WTC11 (cell line): Measurements from ENCODE around the gene TTC28. TPM values are rescaled to one million over a fixed set of nuclear protein-coding genes. Genes with fewer than 3 reads are reported as not detected.

Source experiments
- ATAC-seq: fragments of 200-7000 bp; cut with Tn5 transposase; 2 replicates; pipeline ENCODE4 v1.10.0; 2021; ENCODE audit warnings: mild to moderate bottlenecking, moderate library complexity
- CTCF ChIA-PET: fragments of 300-600 bp; sonication (Branson Sonifier 250); formaldehyde crosslinking; loops from one replicate; lab custom pipeline; 2021; ENCODE audit warnings: antibody characterized with exemption; lab: Charles Lee
- POLR2A ChIA-PET: fragments of 350-600 bp; sonication (Branson Sonifier 250); formaldehyde crosslinking; loops from one replicate; lab custom pipeline; 2021; ENCODE audit warnings: antibody characterized with exemption; lab: Charles Lee
- DNase-seq: peaks from one replicate; pipeline ENCODE4 v3.0.0; 2021; ENCODE audit warnings: low spot score
- H3K27ac Mint-ChIP-seq: 2 replicates; pipeline ENCODE4 v1.8.0; 2021; ENCODE audit warnings: mixed read lengths
- H3K27me3 Mint-ChIP-seq: 2 replicates; pipeline ENCODE4 v1.8.0; 2021; ENCODE audit warnings: low read depth, mild to moderate bottlenecking, moderate library complexity, mixed read lengths
- H3K36me3 Mint-ChIP-seq: 2 replicates; pipeline ENCODE4 v1.8.0; 2021; ENCODE audit warnings: mixed read lengths
- H3K4me1 Mint-ChIP-seq: 2 replicates; pipeline ENCODE4 v1.8.0; 2022; ENCODE audit warnings: mixed read lengths
- H3K4me3 Mint-ChIP-seq: 2 replicates; pipeline ENCODE4 v1.8.0; 2021; ENCODE audit warnings: mild to moderate bottlenecking, moderate library complexity, mixed read lengths
- H3K9me3 Mint-ChIP-seq: 2 replicates; pipeline ENCODE4 v1.8.0; 2021; ENCODE audit warnings: mixed read lengths
- ATF3 ChIP-seq: sonication (generic); formaldehyde crosslinking; conservative IDR thresholded peaks from 2 replicates; pipeline ENCODE4 v1.8.1; 2022; ENCODE audit warnings: mild to moderate bottlenecking, missing genetic modification reagents
- CBFB ChIP-seq: sonication (generic); formaldehyde crosslinking; IDR thresholded peaks from 2 replicates; pipeline ENCODE4 v1.8.1; 2022; ENCODE audit warnings: mild to moderate bottlenecking, low read depth, missing genetic modification reagents
- CDX4 ChIP-seq: fragments of 250-450 bp; sonication (Bioruptor Pico); IDR thresholded peaks from 2 replicates; pipeline ENCODE4 v1.9.0; 2021; ENCODE audit warnings: moderate library complexity, mild to moderate bottlenecking, inconsistent platforms, borderline replicate concordance
- CTCF ChIP-seq: fragments of 200-600 bp; IDR thresholded peaks from 2 replicates; pipeline ENCODE4 v1.8.0; 2022; ENCODE audit warnings: antibody characterized with exemption
- ERG ChIP-seq: fragments of 250-450 bp; sonication (Bioruptor Pico); IDR thresholded peaks from 2 replicates; pipeline ENCODE4 v1.8.0; 2021; ENCODE audit warnings: mild to moderate bottlenecking
- KAT7 ChIP-seq: sonication (generic); formaldehyde crosslinking; IDR thresholded peaks from 2 replicates; pipeline ENCODE4 v1.8.1; 2023; ENCODE audit warnings: missing genetic modification reagents, mild to moderate bottlenecking, borderline replicate concordance
- MLX ChIP-seq: sonication (generic); formaldehyde crosslinking; IDR thresholded peaks from 2 replicates; pipeline ENCODE4 v1.8.1; 2023; ENCODE audit warnings: mild to moderate bottlenecking, missing genetic modification reagents, moderate library complexity
- NFE2L1 ChIP-seq: sonication (generic); formaldehyde crosslinking; IDR thresholded peaks from 2 replicates; pipeline ENCODE4 v1.8.1; 2023; ENCODE audit warnings: missing genetic modification reagents
- NR2C2 ChIP-seq: sonication (generic); formaldehyde crosslinking; IDR thresholded peaks from 2 replicates; pipeline ENCODE4 v1.8.0; 2022; ENCODE audit warnings: mild to moderate bottlenecking, missing genetic modification reagents
- RELA ChIP-seq: sonication (generic); formaldehyde crosslinking; IDR thresholded peaks from 2 replicates; pipeline ENCODE4 v1.8.1; 2022; ENCODE audit warnings: missing genetic modification reagents, mild to moderate bottlenecking, borderline replicate concordance
- SMAD4 ChIP-seq: sonication (generic); formaldehyde crosslinking; IDR thresholded peaks from 2 replicates; pipeline ENCODE4 v1.8.0; 2022; ENCODE audit warnings: mild to moderate bottlenecking, missing genetic modification reagents
- SP1 ChIP-seq: sonication (generic); formaldehyde crosslinking; conservative IDR thresholded peaks from 2 replicates; pipeline ENCODE4 v1.8.1; 2022; ENCODE audit warnings: missing genetic modification reagents
- TEAD1 ChIP-seq: sonication (generic); formaldehyde crosslinking; IDR thresholded peaks from 2 replicates; pipeline ENCODE4 v1.8.0; 2022; ENCODE audit warnings: mild to moderate bottlenecking, missing genetic modification reagents
- USF2 ChIP-seq: sonication (generic); formaldehyde crosslinking; IDR thresholded peaks from 2 replicates; pipeline ENCODE4 v1.8.1; 2023; ENCODE audit warnings: mild to moderate bottlenecking, missing genetic modification reagents, moderate library complexity
- ZBTB21 ChIP-seq: sonication (generic); formaldehyde crosslinking; IDR thresholded peaks from 2 replicates; pipeline ENCODE4 v1.8.1; 2023; ENCODE audit warnings: mild to moderate bottlenecking, missing genetic modification reagents, borderline replicate concordance
- ZMAT4 ChIP-seq: fragments of 250-450 bp; sonication (Bioruptor Pico); IDR thresholded peaks from 2 replicates; pipeline ENCODE4 v1.9.0; 2021; ENCODE audit warnings: mild to moderate bottlenecking
- ZNF263 ChIP-seq: sonication (generic); formaldehyde crosslinking; IDR thresholded peaks from 2 replicates; pipeline ENCODE4 v1.8.1; 2022; ENCODE audit warnings: low read depth, mild to moderate bottlenecking, moderate library complexity, missing genetic modification reagents
- ZNF281 ChIP-seq: sonication (generic); formaldehyde crosslinking; IDR thresholded peaks from 2 replicates; pipeline ENCODE4 v1.8.0; 2023; ENCODE audit warnings: mild to moderate bottlenecking, missing genetic modification reagents
- total RNA-seq: library from RNA; stranded (reverse); gene quantifications from 3 replicates; pipeline ENCODE4 v1.2.3, GENCODE V29; 2021

The TTC28 gene
- total RNA-seq, 1 experiment from 2014 or later: 13.0 TPM

- TF ChIP-seq ATF3 (CRISPR knock-in tag) (no peak), CDX4 (CRISPR knock-in tag) (no peak), CBFB (no peak)
- no peaks in the 10 kb centered on the region for H3K36me3 Mint-ChIP-seq
- H3K4me3 Mint-ChIP-seq: no peak overlapping the region
- peaks cover 7% of the 10 kb centered on the region for H3K9me3 Mint-ChIP-seq
- ChIA-PET CTCF (interaction anchor here (1.0 kb wide), 1 partner anchor 55 kb away, joined by 3 read pairs; no protein-coding TSS in a partner anchor), POLR2A (no interaction called here)
- no peak overlapping the region for H3K27ac Mint-ChIP-seq
- no peaks in the 10 kb centered on the region; the same call in 1 of the 2 replicates for H3K27me3 Mint-ChIP-seq
- no peaks in the 10 kb centered on the region for H3K4me1 Mint-ChIP-seq
- no peak for ATAC-seq
- no peak for DNase-seq
These were observed 604.2 kb downstream of the TTC28 start for GRCh38 chr22:28075358-28075981.

GRCh38 chr22:28074526-28074925 lies 605.1 kb downstream of the TTC28 start:
- H3K4me3 Mint-ChIP-seq: no peak overlapping the region
- ChIA-PET POLR2A (no interaction called here), CTCF (no interaction called here)
- no peak overlapping the region for H3K27ac Mint-ChIP-seq
- no peak for DNase-seq
- no peaks in the 10 kb centered on the region; the same call in 1 of the 2 replicates for H3K27me3 Mint-ChIP-seq
- TF ChIP-seq ERG (no peak), KAT7 (CRISPR knock-in tag) (no peak), ZMAT4 (CRISPR knock-in tag) (no peak), NR2C2 (CRISPR knock-in tag) (no peak), TEAD1 (CRISPR knock-in tag) (no peak), SP1 (no peak), ZNF281 (CRISPR knock-in tag) (no peak), ZNF263 (CRISPR knock-in tag) (no peak), NFE2L1 (CRISPR knock-in tag) (no peak), SMAD4 (CRISPR knock-in tag) (no peak), MLX (no peak), RELA (CRISPR knock-in tag) (no peak), USF2 (CRISPR knock-in tag) (no peak), CTCF (no peak), ZBTB21 (CRISPR knock-in tag) (no peak)
- TF ChIP-seq, all 79 proteins: peak for 0
- no peaks in the 10 kb centered on the region for H3K4me1 Mint-ChIP-seq
- no peaks in the 10 kb centered on the region for H3K36me3 Mint-ChIP-seq
- 0 out of 2 replicates have a peak, but pooled peaks cover under 1% of the 10 kb centered on the region for H3K9me3 Mint-ChIP-seq
- no peak for ATAC-seq
